Upper lobe of right lung (tissue), 1 donor: Measurements from ENCODE around the gene RFTN1. TPM values are rescaled to one million over a fixed set of nuclear protein-coding genes. Genes with fewer than 3 reads are reported as not detected.

ENCODE experiments used
- ATAC-seq: fragments of 200-7000 bp; cut with Tn5 transposase; one replicate; pipeline ENCODE4 v1.9.1; 2020; ENCODE audit warnings: mild to moderate bottlenecking, moderate library complexity
- DNase-seq: peaks from one replicate; pipeline ENCODE4 v3.0.0-alpha.2; 2020
- H3K27ac ChIP-seq: fragments of 200-600 bp; one replicate; pipeline ENCODE4 v1.8.0; 2022
- H3K27me3 ChIP-seq: fragments of 200-600 bp; one replicate; pipeline ENCODE4 v1.8.0; 2022; ENCODE audit warnings: mild to moderate bottlenecking
- H3K36me3 ChIP-seq: fragments of 200-600 bp; one replicate; pipeline ENCODE4 v1.8.0; 2022
- H3K4me1 ChIP-seq: fragments of 200-600 bp; one replicate; pipeline ENCODE4 v1.8.0; 2022
- H3K4me3 ChIP-seq: fragments of 200-600 bp; one replicate; pipeline ENCODE4 v1.8.0; 2022; ENCODE audit warnings: mild to moderate bottlenecking
- H3K9me3 ChIP-seq: fragments of 200-600 bp; one replicate; pipeline ENCODE4 v1.8.0; 2022
- CTCF ChIP-seq: fragments of 200-600 bp; IDR thresholded peaks from one replicate; pipeline ENCODE4 v1.8.0; 2022; ENCODE audit warnings: antibody characterized with exemption
- intact Hi-C: fragments of 100-400 bp; cut with DNase I; formaldehyde crosslinking; loops from one replicate; pipeline ENCODE4 v1.11.0; 2022
- total RNA-seq: library from RNA; stranded (reverse); fragmentation: NEBNext Ultra II Directional; extraction: Animal tissue kit (Norgen Biotek cat#: 25700); gene quantifications from one replicate; pipeline ENCODE4 v1.2.1, GENCODE V29; 2021
- donor health status: DM: no; HTN: yes; CAD: no; lungs with severe emphysema.

RFTN1 gene
- total RNA-seq, 1 donor from 2014 or later: 69.4 TPM

DNA sequence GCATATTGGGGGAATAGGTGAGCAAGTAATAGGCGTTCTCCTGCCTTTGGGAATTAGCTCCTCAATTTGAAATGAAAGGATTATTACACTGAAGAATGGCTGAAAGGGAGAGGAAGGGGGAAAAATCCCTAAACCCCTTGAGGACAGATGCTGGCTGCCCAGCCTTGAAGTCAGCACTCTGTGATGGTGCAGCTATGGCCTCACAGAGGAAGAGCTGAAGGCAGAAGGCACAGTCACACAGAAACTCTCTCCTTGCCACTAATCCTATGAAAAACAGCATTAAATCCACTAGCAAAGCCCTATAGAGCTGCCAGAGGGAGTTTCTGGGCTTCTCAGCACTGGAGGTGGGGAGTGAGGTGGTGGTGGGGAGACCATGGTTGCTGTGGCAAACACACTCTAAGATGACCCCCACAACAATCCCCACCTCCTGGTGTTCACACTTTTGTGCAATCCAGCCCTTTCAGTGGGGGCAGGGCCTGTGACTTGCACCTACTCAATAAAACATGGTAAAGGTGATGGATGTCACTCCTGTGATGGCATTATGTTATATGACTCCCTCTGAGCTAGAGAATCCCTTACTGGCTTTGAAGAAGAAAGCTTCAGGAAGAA, 101.2 kb downstream of the RFTN1 start:
- no peak for ATAC-seq
- intact Hi-C loops: no loop called here

GRCh38 chr3:16411441-16411840, 102.1 kb downstream of the RFTN1 start:
- Histone ChIP-seq H3K36me3 (peaks cover 20% of the 10 kb centered on the region), H3K27ac (peak overlapping the region; percentile 6), H3K9me3 (no peaks in the 10 kb centered on the region), H3K4me3 (no peak overlapping the region), H3K27me3 (no peaks in the 10 kb centered on the region), H3K4me1 (peaks cover 32% of the 10 kb centered on the region)
- peak; percentile 34 for ATAC-seq
- intact Hi-C loops: no loop called here
- no peak for TF ChIP-seq CTCF
- no peak for DNase-seq

More for the DNA sequence above, 101.2 kb downstream of the RFTN1 start:
- Histone ChIP-seq H3K27ac (no peak overlapping the region), H3K4me1 (peaks cover 32% of the 10 kb centered on the region), H3K9me3 (no peaks in the 10 kb centered on the region), H3K4me3 (no peak overlapping the region), H3K36me3 (peaks cover 18% of the 10 kb centered on the region), H3K27me3 (no peaks in the 10 kb centered on the region)
- no peak for TF ChIP-seq CTCF
- DNase-seq: no peak

- ATAC-seq: peak; percentile 88
These were observed 102.8 kb downstream of the RFTN1 start for GRCh38 chr3:16410659-16411058.

GRCh38 chr3:16409032-16409431, 104.5 kb downstream of the RFTN1 start:
- Histone ChIP-seq H3K36me3 (peaks cover 20% of the 10 kb centered on the region), H3K4me1 (peaks cover 23% of the 10 kb centered on the region), H3K4me3 (no peak overlapping the region), H3K27me3 (no peaks in the 10 kb centered on the region), H3K27ac (no peak overlapping the region), H3K9me3 (no peaks in the 10 kb centered on the region)
- ATAC-seq (no peak), DNase-seq (no peak)
- intact Hi-C loops: no loop called here
- no peak for TF ChIP-seq CTCF

More at GRCh38 chr3:16410659-16411058, 102.8 kb downstream of the RFTN1 start:
- peaks cover 20% of the 10 kb centered on the region for H3K36me3 ChIP-seq
- no peak for TF ChIP-seq CTCF
- no peaks in the 10 kb centered on the region for H3K27me3 ChIP-seq
- H3K4me1 ChIP-seq: peaks cover 26% of the 10 kb centered on the region
- no peaks in the 10 kb centered on the region for H3K9me3 ChIP-seq
- no peak for DNase-seq
- intact Hi-C loops: no loop called here
- no peak overlapping the region for H3K4me3 ChIP-seq
- no peak overlapping the region for H3K27ac ChIP-seq

DNA sequence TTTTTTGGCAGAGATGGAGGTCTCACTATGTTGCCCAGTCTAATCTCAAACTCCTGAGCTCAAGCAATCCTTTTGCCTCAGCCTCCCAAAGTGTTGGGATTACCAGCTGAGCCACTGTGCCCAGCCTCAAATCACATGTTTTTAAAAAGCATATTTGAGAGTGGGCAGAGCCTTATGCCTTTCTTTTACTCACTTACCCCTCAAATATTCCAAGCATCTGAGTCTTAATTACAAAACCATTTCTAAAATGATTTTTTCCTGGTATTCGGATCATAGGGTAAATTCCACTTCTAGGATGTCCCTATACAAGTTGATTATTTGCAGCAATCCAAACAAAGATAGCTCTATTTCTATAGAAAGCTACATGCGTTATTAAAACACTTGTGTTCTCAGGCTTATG, 106.1 kb downstream of the RFTN1 start:
- intact Hi-C loops: no loop called here
- ATAC-seq: no peak

More for the DNA sequence above, 106.1 kb downstream of the RFTN1 start:
- DNase-seq: no peak
- peaks cover 16% of the 10 kb centered on the region for H3K4me1 ChIP-seq
- no peak overlapping the region for H3K27ac ChIP-seq
- H3K4me3 ChIP-seq: no peak overlapping the region
- TF ChIP-seq CTCF: no peak
- H3K36me3 ChIP-seq: peaks cover 20% of the 10 kb centered on the region
- H3K9me3 ChIP-seq: no peaks in the 10 kb centered on the region
- H3K27me3 ChIP-seq: no peaks in the 10 kb centered on the region
